AG08396 (cell line): ENCODE data around the gene REXO4.

Source experiments
- DNase-seq: peaks from one replicate; pipeline ENCODE4 v3.0.0; 2012; ENCODE audit warnings: low spot score, mixed read lengths

Gene REXO4

DNA sequence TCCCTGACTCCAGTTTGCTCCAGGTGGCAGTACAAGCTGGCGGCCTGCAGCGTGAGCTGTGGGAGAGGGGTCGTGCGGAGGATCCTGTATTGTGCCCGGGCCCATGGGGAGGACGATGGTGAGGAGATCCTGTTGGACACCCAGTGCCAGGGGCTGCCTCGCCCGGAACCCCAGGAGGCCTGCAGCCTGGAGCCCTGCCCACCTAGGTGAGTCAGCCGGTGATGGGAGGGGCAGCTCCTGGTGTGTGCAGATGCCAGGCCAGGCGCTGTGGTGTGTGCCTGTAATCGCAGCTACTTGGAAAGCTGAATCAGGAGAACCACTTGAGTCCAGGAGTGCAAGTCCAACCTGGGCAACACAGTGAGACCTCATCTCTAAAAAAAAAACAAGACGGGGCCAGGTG is 31.9 kb upstream of the REXO4 start:
- DNase-seq: no peak

- DNase-seq: no peak
Observed at GRCh38 chr9:133448487-133448972, 30.7 kb upstream of the REXO4 start.

DNA sequence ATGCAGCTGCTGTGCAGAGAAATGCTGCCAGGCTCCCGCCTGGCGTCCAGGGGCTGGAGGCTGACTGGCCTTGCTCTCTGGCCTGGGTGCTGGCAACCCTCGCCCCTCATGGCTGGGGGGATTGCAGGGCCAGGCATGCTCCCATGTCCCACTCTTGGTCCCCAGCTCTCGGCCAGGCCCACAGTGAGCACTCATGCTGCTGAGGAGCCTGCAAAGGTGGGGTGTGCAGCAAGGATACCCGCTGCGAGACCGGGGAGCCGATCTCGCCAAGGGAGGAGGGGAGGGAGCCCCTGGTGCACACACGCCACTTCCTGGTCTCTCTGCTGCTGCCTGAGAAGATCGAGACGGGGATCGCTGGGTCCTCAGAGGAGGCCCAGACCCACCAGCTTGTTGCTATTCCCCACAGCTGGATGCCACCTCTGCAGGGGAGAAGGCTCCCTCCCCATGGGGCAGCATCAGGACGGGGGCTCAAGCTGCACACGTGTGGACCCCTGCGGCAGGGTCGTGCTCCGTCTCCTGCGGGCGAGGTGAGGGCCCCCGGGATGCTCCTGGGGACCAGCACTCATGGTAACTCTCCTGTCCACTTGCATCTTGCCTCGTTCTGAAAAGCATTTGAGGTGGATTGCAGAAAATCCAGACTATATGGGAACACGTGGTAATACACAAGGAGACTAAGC is 27.6 kb upstream of the REXO4 start:
- DNase-seq: no peak

DNA sequence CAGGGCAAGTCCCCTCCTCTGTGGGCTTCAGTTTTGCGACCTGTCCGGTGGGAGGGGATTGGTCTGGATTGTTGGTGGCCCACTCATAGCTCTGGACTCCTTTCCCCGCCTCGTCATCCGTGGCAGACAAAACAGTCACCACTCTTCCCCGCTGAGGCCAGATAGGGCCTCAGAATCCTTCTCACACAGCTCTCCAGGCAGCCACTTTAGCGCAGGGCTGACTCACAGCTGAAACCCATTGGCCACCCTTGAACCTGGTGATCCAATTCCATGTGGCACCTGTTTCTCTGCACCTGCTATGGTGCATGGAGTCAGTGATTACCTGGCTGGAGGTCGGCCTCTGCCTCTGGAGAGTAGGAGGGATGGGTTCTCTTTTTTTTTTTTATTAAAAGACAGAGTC is 26.2 kb upstream of the REXO4 start:
- peak; percentile 60 for DNase-seq

DNA sequence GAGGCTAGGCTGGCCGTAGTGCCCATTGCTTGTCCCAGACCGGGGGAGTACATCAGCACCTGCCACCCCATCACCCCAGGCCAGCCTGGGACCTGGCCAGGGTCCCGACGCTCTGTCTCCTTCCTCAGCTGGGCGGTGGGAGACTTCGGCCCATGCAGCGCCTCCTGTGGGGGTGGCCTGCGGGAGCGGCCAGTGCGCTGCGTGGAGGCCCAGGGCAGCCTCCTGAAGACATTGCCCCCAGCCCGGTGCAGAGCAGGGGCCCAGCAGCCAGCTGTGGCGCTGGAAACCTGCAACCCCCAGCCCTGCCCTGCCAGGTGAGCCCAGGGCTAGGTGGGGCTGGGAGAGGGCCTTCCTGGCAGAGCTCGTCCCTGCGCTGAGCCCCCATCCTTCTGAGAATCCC is 25.4 kb upstream of the REXO4 start:
- DNase-seq: no peak

DNA sequence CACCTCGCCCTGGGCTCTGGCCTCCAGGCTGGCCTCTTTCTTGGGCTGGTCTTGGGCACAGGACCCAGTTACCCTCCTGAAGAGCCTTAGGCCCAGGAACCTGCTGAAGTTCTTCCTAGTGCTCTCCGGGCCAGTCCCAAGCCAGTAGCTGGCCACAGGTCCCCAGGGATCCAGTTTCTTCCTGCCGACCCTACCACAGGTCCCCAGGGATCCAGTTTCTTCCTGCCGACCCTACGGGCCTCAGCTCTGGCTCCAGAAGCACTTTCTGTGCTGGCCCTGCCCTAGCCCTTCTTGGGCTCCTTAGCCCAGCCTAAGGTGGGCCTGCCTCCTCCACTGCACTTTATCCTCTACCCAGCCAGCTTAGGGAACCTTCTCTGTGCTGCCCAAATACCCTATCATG is 23.8 kb upstream of the REXO4 start:
- DNase-seq: no peak

- DNase-seq: no peak
Observed at GRCh38 chr9:133440874-133441273, 23.1 kb upstream of the REXO4 start.

GRCh38 chr9:133439337-133439736 is 21.5 kb upstream of the REXO4 start:
- DNase-seq: no peak

DNA sequence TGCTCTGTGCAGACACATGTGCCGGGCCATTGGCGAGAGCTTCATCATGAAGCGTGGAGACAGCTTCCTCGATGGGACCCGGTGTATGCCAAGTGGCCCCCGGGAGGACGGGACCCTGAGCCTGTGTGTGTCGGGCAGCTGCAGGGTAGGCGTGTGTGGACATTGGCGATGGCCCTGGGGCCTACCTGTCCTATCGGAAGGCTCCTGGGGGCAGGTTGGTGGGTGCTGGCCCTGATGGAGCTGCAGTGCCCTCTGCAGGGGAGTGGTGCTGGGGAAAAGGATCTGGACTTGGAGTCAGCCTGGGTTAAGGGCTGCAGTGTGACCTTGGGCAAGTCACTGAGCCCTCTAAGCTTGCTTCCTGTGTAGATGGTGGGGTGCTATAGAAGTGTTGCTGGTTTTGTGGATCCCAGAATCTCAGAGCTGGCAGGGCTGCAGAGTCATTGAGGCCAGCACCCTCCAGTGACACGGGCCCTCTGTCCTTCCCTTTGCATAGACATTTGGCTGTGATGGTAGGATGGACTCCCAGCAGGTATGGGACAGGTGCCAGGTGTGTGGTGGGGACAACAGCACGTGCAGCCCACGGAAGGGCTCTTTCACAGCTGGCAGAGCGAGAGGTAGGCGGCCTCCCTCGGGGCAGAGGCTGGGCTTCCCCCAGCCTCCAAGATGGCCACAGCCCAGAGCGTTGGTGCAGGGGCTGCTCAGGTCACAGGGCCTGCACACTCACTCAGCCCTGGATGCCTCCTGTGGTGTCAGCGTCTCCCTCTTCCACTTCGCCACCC is 20.1 kb upstream of the REXO4 start:
- no peak for DNase-seq

- DNase-seq: no peak
Observed at GRCh38 chr9:133436681-133437080, 18.9 kb upstream of the REXO4 start.

- DNase-seq: no peak
Observed at GRCh38 chr9:133433351-133433843, 15.6 kb upstream of the REXO4 start.

- DNase-seq: no peak
Observed at GRCh38 chr9:133430244-133430643, 12.4 kb upstream of the REXO4 start.

- DNase-seq: peak; percentile 68
Observed at GRCh38 chr9:133429641-133430161, 11.9 kb upstream of the REXO4 start.

DNA sequence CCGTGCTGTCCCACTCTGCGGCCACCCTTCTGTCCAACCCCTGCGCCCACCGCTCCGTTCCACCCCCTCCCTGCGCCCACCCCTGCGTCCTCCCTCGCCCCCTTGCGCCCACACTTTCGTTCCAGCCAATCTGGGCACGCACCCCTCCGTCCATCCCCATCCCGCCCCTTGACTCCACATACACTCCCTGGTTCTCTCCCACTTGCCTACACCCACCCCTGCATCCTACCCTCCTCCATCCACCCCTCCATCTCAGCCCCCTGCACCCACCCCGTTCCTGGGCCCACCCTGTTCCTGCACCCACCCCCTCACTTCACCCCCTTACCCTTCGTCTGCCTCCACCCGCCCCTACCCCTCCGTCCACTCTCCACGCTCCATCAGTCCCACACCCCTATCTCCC is 11.4 kb upstream of the REXO4 start:
- DNase-seq: no peak

GRCh38 chr9:133428617-133429101 is 10.8 kb upstream of the REXO4 start:
- peak; percentile 51 for DNase-seq

GRCh38 chr9:133427658-133428348 is 10.0 kb upstream of the REXO4 start:
- no peak for DNase-seq

DNA sequence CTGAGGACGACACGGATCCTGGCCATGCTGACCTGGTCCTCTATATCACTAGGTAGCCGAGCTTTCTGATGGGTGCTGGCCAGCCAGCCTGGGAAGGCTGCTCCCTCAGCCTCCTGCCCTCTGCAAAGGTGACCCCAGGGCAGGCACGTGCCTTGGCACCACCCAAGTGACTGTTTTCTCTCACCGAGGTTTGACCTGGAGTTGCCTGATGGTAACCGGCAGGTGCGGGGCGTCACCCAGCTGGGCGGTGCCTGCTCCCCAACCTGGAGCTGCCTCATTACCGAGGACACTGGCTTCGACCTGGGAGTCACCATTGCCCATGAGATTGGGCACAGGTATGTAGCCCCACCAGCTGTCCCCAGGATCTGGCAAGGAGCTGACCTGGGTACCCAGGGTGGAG is 8.2 kb upstream of the REXO4 start:
- DNase-seq: no peak

GRCh38 chr9:133425049-133425632 is 7.3 kb upstream of the REXO4 start:
- no peak for DNase-seq

GRCh38 chr9:133424187-133424586 is 6.4 kb upstream of the REXO4 start:
- DNase-seq: no peak

- peak; percentile 75 for DNase-seq
Observed at GRCh38 chr9:133423216-133423615, 5.4 kb upstream of the REXO4 start.

DNA sequence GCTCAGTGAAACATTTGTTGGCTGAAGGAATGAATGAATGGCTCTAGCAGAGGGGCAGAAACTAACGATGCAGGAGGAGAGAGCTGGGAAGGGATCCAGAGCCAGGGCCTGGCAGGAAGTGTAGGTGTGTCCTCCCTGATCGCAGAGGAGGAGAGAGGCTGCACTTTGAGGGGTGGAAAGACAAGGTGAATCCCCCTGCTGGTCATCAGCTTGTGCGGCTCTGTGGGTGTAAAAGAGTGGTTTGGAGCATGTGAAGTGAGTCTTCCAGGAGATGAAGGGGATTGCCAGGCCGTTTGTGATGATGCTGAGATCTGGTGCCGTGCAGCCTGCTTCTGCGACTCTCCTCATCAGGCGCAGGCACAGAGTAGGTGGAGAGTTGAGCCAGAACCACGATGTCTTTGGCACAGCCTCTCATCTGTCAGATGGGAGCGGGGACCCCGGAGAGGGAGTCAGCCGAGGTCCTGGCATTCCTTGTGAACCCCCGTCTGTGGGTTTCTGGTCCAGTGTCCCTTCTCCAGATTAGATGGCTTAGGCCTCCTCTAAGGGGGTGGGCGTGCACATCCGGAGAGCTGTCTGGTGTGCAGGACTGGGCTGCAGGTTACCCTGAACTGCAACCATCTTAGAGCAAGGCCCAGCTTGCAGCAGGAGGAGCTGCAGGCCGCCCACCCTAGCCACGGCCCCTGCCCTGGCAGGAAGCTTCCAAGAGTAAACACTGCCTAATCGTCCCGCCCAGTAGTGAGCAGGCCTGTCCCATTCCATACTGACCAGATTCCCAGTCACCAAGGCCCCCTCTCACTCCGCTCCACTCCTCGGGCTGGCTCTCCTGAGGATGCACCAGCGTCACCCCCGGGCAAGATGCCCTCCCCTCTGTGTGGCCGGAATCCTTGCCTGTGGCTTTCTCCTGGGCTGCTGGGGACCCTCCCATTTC is 4.1 kb upstream of the REXO4 start, which contains the start of gene ADAMTS13:
Gene ADAMTS13 (plus strand): TSS at position 753 of the 928 bp plus-strand sequence. CDS start 77 bp downstream, at position 830.
- DNase-seq: no peak
